ENCODE measurements around the gene NPPB. TPM values are rescaled to one million over a fixed set of nuclear protein-coding genes. Genes with fewer than 3 reads are reported as not detected.

Gene NPPB
- total RNA-seq, 3 donors from 2014 or later, result not detected

Other genes with a start within 250 kb of the NPPB start
- gene FBXO2, start 204.5 kb downstream of the NPPB start, total RNA-seq, result 10 to 100 TPM in 2 of 3 donors, 1 to 10 TPM in 1; 1.3 to 49.3 (median 40.6) TPM
- 10 to 100 TPM; 14.1 to 32.1 (median 31.3) TPM for gene FBXO44, start 204.1 kb downstream of the NPPB start, total RNA-seq
- 10 to 100 TPM; 10.2 to 17.0 (median 16.5) TPM for gene FBXO6, start 194.7 kb downstream of the NPPB start, total RNA-seq
- 10 to 100 TPM; 31.8 to 58.7 (median 47.7) TPM for gene MAD2L2, start 177.8 kb downstream of the NPPB start, total RNA-seq
- under 1 TPM; under 0.01 to 0.15 (median under 0.01) TPM for gene DRAXIN, start 167.2 kb downstream of the NPPB start, total RNA-seq
- gene AGTRAP, start 122.8 kb downstream of the NPPB start, total RNA-seq, result 10 to 100 TPM; 61.9 to 74.7 (median 66.4) TPM
- gene C1orf167, start 96.8 kb downstream of the NPPB start, total RNA-seq, result 1 to 10 TPM in 1 of 3 donors, not detected in 2; 1.3 TPM
- gene MTHFR, start 53.0 kb downstream of the NPPB start, total RNA-seq, result 10 to 100 TPM; 24.6 to 42.0 (median 30.0) TPM
- 10 to 100 TPM; 14.6 to 21.1 (median 16.7) TPM for gene CLCN6, start 52.8 kb downstream of the NPPB start, total RNA-seq
- gene NPPA, start 11.2 kb downstream of the NPPB start, total RNA-seq, result under 1 TPM in 1 of 3 donors, not detected in 2; 0.66 TPM
- gene KIAA2013, start 67.5 kb upstream of the NPPB start, total RNA-seq, result 10 to 100 TPM; 40.3 to 62.7 (median 51.4) TPM
- gene PLOD1, start 75.8 kb upstream of the NPPB start, total RNA-seq, result 10 to 100 TPM; 45.9 to 86.1 (median 57.5) TPM
- gene MFN2, start 121.5 kb upstream of the NPPB start, total RNA-seq, result 10 to 100 TPM; 51.4 to 64.9 (median 62.1) TPM
- 10 to 100 TPM; 29.0 to 34.4 (median 33.8) TPM for gene MIIP, start 160.6 kb upstream of the NPPB start, total RNA-seq
- gene TNFRSF8, start 204.4 kb upstream of the NPPB start, total RNA-seq, result 1 to 10 TPM in 2 of 3 donors, under 1 TPM in 1; 0.88 to 2.3 (median 1.6) TPM

Data from breast epithelium (tissue), 3 donors.